ENCODE measurements around the gene IRX1.

Gene IRX1

GRCh38 chr5:3601061-3601710 is 5.6 kb downstream of the IRX1 start:
- no CpG with 5 or more reads among the region's 23 CpGs for WGBS (ENCODE audit: insufficient coverage, insufficient read length)
- H3K27me3 ChIP-seq (ENCODE audit: control insufficient read depth, insufficient read depth, low read length) = peaks cover 87% of the 10 kb centered on the region
- H3K9me3 ChIP-seq (ENCODE audit: control insufficient read depth, insufficient read depth, low read length) = no peaks in the 10 kb centered on the region
- H3K4me3 ChIP-seq (ENCODE audit: low read length) = peak overlapping the region; percentile 16; the same call in 1 of the 2 replicates
- no peak for DNase-seq (ENCODE audit: low read depth, low spot score)
- peaks cover 9% of the 10 kb centered on the region for H3K4me1 ChIP-seq (ENCODE audit: control insufficient read depth, insufficient read depth, low read length)
- no peak overlapping the region for H3K27ac ChIP-seq (ENCODE audit: low read length)
- H3K36me3 ChIP-seq (ENCODE audit: control insufficient read depth, insufficient read depth, low read length) = no peaks in the 10 kb centered on the region

GRCh38 chr5:3601911-3602782 is 6.5 kb downstream of the IRX1 start:
- Histone ChIP-seq H3K27ac (ENCODE audit: low read length) (no peak overlapping the region), H3K4me1 (ENCODE audit: control insufficient read depth, insufficient read depth, low read length) (peaks cover 9% of the 10 kb centered on the region), H3K9me3 (ENCODE audit: control insufficient read depth, insufficient read depth, low read length) (no peaks in the 10 kb centered on the region), H3K36me3 (ENCODE audit: control insufficient read depth, insufficient read depth, low read length) (no peaks in the 10 kb centered on the region), H3K27me3 (ENCODE audit: control insufficient read depth, insufficient read depth, low read length) (peaks cover 78% of the 10 kb centered on the region), H3K4me3 (ENCODE audit: low read length) (peak overlapping the region; percentile 31; the same call in 1 of the 2 replicates)
- DNase-seq (ENCODE audit: low read depth, low spot score) = no peak
- whole genome bisulfite sequencing (ENCODE audit: insufficient coverage, insufficient read length) = no CpG with 5 or more reads among the region's 73 CpGs

GRCh38 chr5:3602785-3603502 is 7.3 kb downstream of the IRX1 start:
- H3K36me3 ChIP-seq (ENCODE audit: control insufficient read depth, insufficient read depth, low read length) = no peaks in the 10 kb centered on the region
- DNase-seq (ENCODE audit: low read depth, low spot score) = no peak
- H3K4me1 ChIP-seq (ENCODE audit: control insufficient read depth, insufficient read depth, low read length) = peaks cover 9% of the 10 kb centered on the region
- no CpG with 5 or more reads among the region's 45 CpGs for WGBS (ENCODE audit: insufficient coverage, insufficient read length)
- H3K4me3 ChIP-seq (ENCODE audit: low read length) = peak overlapping the region; percentile 31; the same call in 1 of the 2 replicates
- H3K9me3 ChIP-seq (ENCODE audit: control insufficient read depth, insufficient read depth, low read length) = no peaks in the 10 kb centered on the region
- no peak overlapping the region for H3K27ac ChIP-seq (ENCODE audit: low read length)
- H3K27me3 ChIP-seq (ENCODE audit: control insufficient read depth, insufficient read depth, low read length) = peaks cover 70% of the 10 kb centered on the region

- DNase-seq (ENCODE audit: low read depth, low spot score) = no peak
- Histone ChIP-seq H3K27ac (ENCODE audit: low read length) (no peak overlapping the region), H3K9me3 (ENCODE audit: control insufficient read depth, insufficient read depth, low read length) (no peaks in the 10 kb centered on the region), H3K36me3 (ENCODE audit: control insufficient read depth, insufficient read depth, low read length) (no peaks in the 10 kb centered on the region), H3K4me3 (ENCODE audit: low read length) (no peak overlapping the region), H3K27me3 (ENCODE audit: control insufficient read depth, insufficient read depth, low read length) (peaks cover 55% of the 10 kb centered on the region), H3K4me1 (ENCODE audit: control insufficient read depth, insufficient read depth, low read length) (peaks cover 6% of the 10 kb centered on the region)
- no CpG with 5 or more reads among the region's 9 CpGs for WGBS (ENCODE audit: insufficient coverage, insufficient read length)
These were observed 8.9 kb downstream of the IRX1 start for GRCh38 chr5:3604501-3604900.

- H3K4me3 ChIP-seq (ENCODE audit: low read length) = no peak overlapping the region; the same call in 1 of the 2 replicates
- no CpG with 5 or more reads among the region's 32 CpGs for WGBS (ENCODE audit: insufficient coverage, insufficient read length)
These were observed 9.8 kb downstream of the IRX1 start for GRCh38 chr5:3605298-3606010.

GRCh38 chr5:3606121-3606831 is 10.6 kb downstream of the IRX1 start:
- WGBS (ENCODE audit: insufficient coverage, insufficient read length) = no CpG with 5 or more reads among the region's 50 CpGs
- no peaks in the 10 kb centered on the region for H3K9me3 ChIP-seq (ENCODE audit: control insufficient read depth, insufficient read depth, low read length)
- no peak for DNase-seq (ENCODE audit: low read depth, low spot score)
- no peak overlapping the region for H3K27ac ChIP-seq (ENCODE audit: low read length)
- H3K27me3 ChIP-seq (ENCODE audit: control insufficient read depth, insufficient read depth, low read length) = peaks cover 43% of the 10 kb centered on the region
- peak overlapping the region; percentile 38; the same call in 1 of the 2 replicates for H3K4me3 ChIP-seq (ENCODE audit: low read length)
- H3K4me1 ChIP-seq (ENCODE audit: control insufficient read depth, insufficient read depth, low read length) = peaks cover 1% of the 10 kb centered on the region
- no peaks in the 10 kb centered on the region for H3K36me3 ChIP-seq (ENCODE audit: control insufficient read depth, insufficient read depth, low read length)

More at GRCh38 chr5:3605298-3606010, 9.8 kb downstream of the IRX1 start:
- H3K36me3 ChIP-seq (ENCODE audit: control insufficient read depth, insufficient read depth, low read length) = no peaks in the 10 kb centered on the region
- H3K9me3 ChIP-seq (ENCODE audit: control insufficient read depth, insufficient read depth, low read length) = no peaks in the 10 kb centered on the region
- DNase-seq (ENCODE audit: low read depth, low spot score) = no peak
- peaks cover 46% of the 10 kb centered on the region for H3K27me3 ChIP-seq (ENCODE audit: control insufficient read depth, insufficient read depth, low read length)
- peaks cover 1% of the 10 kb centered on the region for H3K4me1 ChIP-seq (ENCODE audit: control insufficient read depth, insufficient read depth, low read length)
- H3K27ac ChIP-seq (ENCODE audit: low read length) = no peak overlapping the region

GRCh38 chr5:3607541-3608181 is 12.0 kb downstream of the IRX1 start:
- H3K27me3 ChIP-seq (ENCODE audit: control insufficient read depth, insufficient read depth, low read length) = peaks cover 29% of the 10 kb centered on the region
- no peaks in the 10 kb centered on the region for H3K36me3 ChIP-seq (ENCODE audit: control insufficient read depth, insufficient read depth, low read length)
- H3K4me1 ChIP-seq (ENCODE audit: control insufficient read depth, insufficient read depth, low read length) = no peaks in the 10 kb centered on the region; the same call in none of the 2 replicates
- no peak overlapping the region for H3K4me3 ChIP-seq (ENCODE audit: low read length)
- no peak overlapping the region for H3K27ac ChIP-seq (ENCODE audit: low read length)
- no peaks in the 10 kb centered on the region for H3K9me3 ChIP-seq (ENCODE audit: control insufficient read depth, insufficient read depth, low read length)
- no CpG with 5 or more reads among the region's 11 CpGs for WGBS (ENCODE audit: insufficient coverage, insufficient read length)
- no peak for DNase-seq (ENCODE audit: low read depth, low spot score)

- Histone ChIP-seq H3K27ac (ENCODE audit: low read length) (no peak overlapping the region), H3K9me3 (ENCODE audit: control insufficient read depth, insufficient read depth, low read length) (no peaks in the 10 kb centered on the region), H3K4me3 (ENCODE audit: low read length) (no peak overlapping the region), H3K4me1 (ENCODE audit: control insufficient read depth, insufficient read depth, low read length) (no peaks in the 10 kb centered on the region; the same call in none of the 2 replicates), H3K27me3 (ENCODE audit: control insufficient read depth, insufficient read depth, low read length) (peaks cover 17% of the 10 kb centered on the region), H3K36me3 (ENCODE audit: control insufficient read depth, insufficient read depth, low read length) (no peaks in the 10 kb centered on the region)
- DNase-seq (ENCODE audit: low read depth, low spot score) = no peak
- WGBS (ENCODE audit: insufficient coverage, insufficient read length) = no CpG with 5 or more reads among the region's 18 CpGs
These were observed 13.6 kb downstream of the IRX1 start for GRCh38 chr5:3609120-3609681.

- no peaks in the 10 kb centered on the region; the same call in 1 of the 2 replicates for H3K4me1 ChIP-seq (ENCODE audit: control insufficient read depth, insufficient read depth, low read length)
- no peak overlapping the region for H3K4me3 ChIP-seq (ENCODE audit: low read length)
- no CpG with 5 or more reads among the region's 5 CpGs for WGBS (ENCODE audit: insufficient coverage, insufficient read length)
- no peak for DNase-seq (ENCODE audit: low read depth, low spot score)
- H3K27ac ChIP-seq (ENCODE audit: low read length) = no peak overlapping the region
- H3K36me3 ChIP-seq (ENCODE audit: control insufficient read depth, insufficient read depth, low read length) = no peaks in the 10 kb centered on the region
- H3K9me3 ChIP-seq (ENCODE audit: control insufficient read depth, insufficient read depth, low read length) = no peaks in the 10 kb centered on the region
- H3K27me3 ChIP-seq (ENCODE audit: control insufficient read depth, insufficient read depth, low read length) = no peaks in the 10 kb centered on the region
These were observed 17.0 kb downstream of the IRX1 start for GRCh38 chr5:3612591-3613042.

Measured in iPS DF 6.9 (cell line).